A549 (cell line): ENCODE results near the gene DHX34. TPM values are rescaled to one million over a fixed set of nuclear protein-coding genes. Genes with fewer than 3 reads are reported as not detected.

ENCODE experiments used
- ATAC-seq, 2 experiments: fragments of 200-7000 bp in 1 of 2; fragments of >200 bp in 1 of 2; cut with Nextera tagmentation in 1 of 2; cut with Tn5 transposase in 1 of 2; 3 replicates each; pipeline versions ENCODE4 v1.8.0 to v1.9.1; 2018 to 2020; ENCODE audit warnings: mild to moderate bottlenecking in 1 of 2, moderate library complexity in 1 of 2
- CTCF ChIA-PET: fragments of 300-600 bp; sonication (Branson Sonifier 250); formaldehyde crosslinking; extraction: SDS; loops from one replicate; lab custom pipeline; 2021; ENCODE audit warnings: antibody characterized with exemption, inconsistent platforms; lab: Yijun Ruan, JAX
- POLR2A ChIA-PET: fragments of 350-600 bp; formaldehyde crosslinking; extraction: SDS; loops from one replicate; lab custom pipeline; 2021; ENCODE audit warnings: antibody characterized with exemption, inconsistent platforms; lab: Yijun Ruan, JAX
- DNase-seq, 2 experiments: peaks; one replicate each; pipeline versions ENCODE4 v3.0.0 to v3.0.0-alpha.2; 2011 to 2016; ENCODE audit warnings: low read depth in 1 of 2, low spot score in 1 of 2
- FAIRE-seq: peaks from 2 replicates; lab custom pipeline; 2011; peaks lifted over from hg19 to GRCh38; lab: Jason Lieb, UNC
- H3K27ac ChIP-seq, 2 experiments: fragments of >200 bp; sonication (Bioruptor Twin); formaldehyde crosslinking; 3 replicates each; pipeline ENCODE4 v1.5.1; 2016 to 2017
- H3K4me1 ChIP-seq: fragments of >200 bp; sonication (Bioruptor Twin); formaldehyde crosslinking; 3 replicates; pipeline ENCODE4 v1.6.1; 2016
- H3K4me2 ChIP-seq: fragments of >200 bp; sonication (Bioruptor Twin); formaldehyde crosslinking; 3 replicates; pipeline ENCODE4 v1.6.1; 2016
- H3K4me3 ChIP-seq: fragments of >200 bp; sonication (Bioruptor Twin); formaldehyde crosslinking; 3 replicates; pipeline ENCODE4 v1.5.1; 2016
- H3K9me3 ChIP-seq: fragments of >200 bp; sonication (Bioruptor Twin); formaldehyde crosslinking; 3 replicates; pipeline ENCODE4 v1.6.1; 2016
- BCL3 ChIP-seq: fragments of >200 bp; sonication (Bioruptor Twin); formaldehyde crosslinking; IDR thresholded peaks from 3 replicates; pipeline ENCODE4 v1.6.1; 2016
- BHLHE40 ChIP-seq: IDR thresholded peaks from 2 replicates; pipeline ENCODE4 v1.6.1; 2012; ENCODE audit warnings: low read depth, low read length, inconsistent platforms
- CHD4 ChIP-seq: fragments of 200-600 bp; sonication (generic); IDR thresholded peaks from 2 replicates; pipeline ENCODE4 v1.6.1; 2016; ENCODE audit warnings: antibody characterized with exemption, mild to moderate bottlenecking, borderline replicate concordance
- CTCF ChIP-seq: fragments of >200 bp; sonication (Bioruptor Twin); formaldehyde crosslinking; IDR thresholded peaks from 3 replicates; pipeline ENCODE4 v1.5.1; 2016
- FOXS1 ChIP-seq: fragments of 250-450 bp; sonication (Bioruptor Pico); IDR thresholded peaks from 2 replicates; pipeline ENCODE4 v1.5.0; 2020; ENCODE audit warnings: mild to moderate bottlenecking, moderate library complexity
- GATA3 ChIP-seq: IDR thresholded peaks from 2 replicates; pipeline ENCODE4 v1.6.1; 2012; ENCODE audit warnings: borderline replicate concordance
- HES2 ChIP-seq: fragments of >200 bp; sonication (Bioruptor Twin); formaldehyde crosslinking; IDR thresholded peaks from 2 replicates; pipeline ENCODE4 v1.6.1; 2016
- HMGXB4 ChIP-seq: fragments of 250-450 bp; sonication (Bioruptor Pico); IDR thresholded peaks from 2 replicates; pipeline ENCODE4 v1.5.0; 2021; ENCODE audit warnings: mild to moderate bottlenecking, moderate library complexity, borderline replicate concordance
- JUN ChIP-seq, 2 experiments: fragments of >200 bp; sonication (Bioruptor Twin); formaldehyde crosslinking; IDR thresholded peaks; 2 replicates in 1 of 2; 3 replicates in 1 of 2; pipeline ENCODE4 v1.6.1; 2016 to 2017
- MAFK ChIP-seq: fragments of 450-650 bp; IDR thresholded peaks from 2 replicates; pipeline ENCODE4 v1.6.1; 2014; ENCODE audit not compliant: partially characterized antibody
- MAZ ChIP-seq: fragments of 150-350 bp; IDR thresholded peaks from 2 replicates; pipeline ENCODE4 v1.6.1; 2014; ENCODE audit warnings: antibody characterized with exemption, low read depth, low read length, borderline replicate concordance
- RAD21 ChIP-seq, 2 experiments: fragments of >200 bp in 1 of 2; sonication (Bioruptor Twin) in 1 of 2; formaldehyde crosslinking in 1 of 2; IDR thresholded peaks in 1 of 2; conservative IDR thresholded peaks in 1 of 2; 2 replicates in 1 of 2; 3 replicates in 1 of 2; pipeline ENCODE4 v1.6.1; 2012 to 2018; ENCODE audit warnings: inconsistent platforms in 1 of 2
- RARB ChIP-seq: fragments of 250-450 bp; sonication (Bioruptor Pico); IDR thresholded peaks from 2 replicates; pipeline ENCODE4 v1.8.0; 2021; ENCODE audit warnings: mild to moderate bottlenecking, moderate library complexity
- SMC3 ChIP-seq: fragments of >200 bp; sonication (Bioruptor Twin); formaldehyde crosslinking; IDR thresholded peaks from 3 replicates; pipeline ENCODE4 v1.6.1; 2018; ENCODE audit warnings: inconsistent platforms
- WGBS: methylation state at CpG from one replicate; pipeline ENCODE4 v1.1.6; 2017; ENCODE audit errors: missing lambda C conversion rate; 5-methylcytosine and 5-hydroxymethylcytosine counted together
- polyA plus RNA-seq, 4 experiments: library from polyadenylated mRNA; depleted of rRNA in 3 of 4; stranded (reverse); fragments of >200 nt; fragmentation: RNase III in 1 of 4; extraction: RNeasy Plus Mini Kit Qiagen cat#74134 plus additional on column Dnase treatment in 1 of 4; gene quantifications; 2 replicates in 3 of 4; 3 replicates in 1 of 4; pipeline ENCODE4 v1.2.3, GENCODE V29; 2011 to 2017

DHX34 gene
- polyA plus RNA-seq, 2 of the 4 experiments (the other 2 are of a cell fraction), result 12.4 to 24.5 TPM

GRCh38 chr19:47423203-47423882 lies 74.2 kb downstream of the DHX34 start:
- DNase-seq (no peak), FAIRE-seq (no peak), ATAC-seq (no peak)
- ChIA-PET POLR2A (no interaction called here), CTCF (interaction anchor here (2.0 to 28.3 kb wide), 2 partner anchors 127 to 283 kb away, joined by 6 to 901 read pairs; partner anchors contain the start of gene EHD2)
- 32% methylated on average over 19 of the region's 19 CpGs for WGBS
- H3K27ac ChIP-seq, result no peak overlapping the region
- peaks cover 41% of the 10 kb centered on the region for H3K4me1 ChIP-seq
- H3K9me3 ChIP-seq, result no peaks in the 10 kb centered on the region
- H3K4me2 ChIP-seq, result no peak overlapping the region
- H3K4me3 ChIP-seq, result no peak overlapping the region
- TF ChIP-seq FOXS1 (no peak), CHD4 (0 out of 2 replicates have a peak, but pooled peaks have one; percentile 9), RARB (no peak)

- ChIA-PET CTCF (interaction anchor here (0.6 to 28.3 kb wide), 51 partner anchors 8 to 436 kb away, joined by 3 to 901 read pairs (median 4); partner anchors contain the start of genes DHX34, EHD2, INAFM1 and KPTN), POLR2A (interaction anchor here (0.9 to 1.2 kb wide), 4 partner anchors 9 to 153 kb away, joined by 3 to 4 read pairs (median 4); partner anchors contain the start of gene INAFM1)
- Histone ChIP-seq H3K4me1 (peaks cover 20% of the 10 kb centered on the region), H3K4me2 (peak overlapping the region; percentile 99), H3K9me3 (no peaks in the 10 kb centered on the region), H3K27ac (peak overlapping the region in 1 of 2 experiments; percentile 18; a peak in 2 of 6 replicates), H3K4me3 (peak overlapping the region; percentile 42)
- TF ChIP-seq SMC3, result peak; percentile 79
- TF ChIP-seq CTCF, result peak; percentile 86
- TF ChIP-seq RAD21 (conservative IDR thresholded peaks at IDR 0.05 in 1 of 2, IDR thresholded peaks at IDR 0.05 in 1 of 2), result peak; percentile 78 to 85
- no peak for TF ChIP-seq HMGXB4 (CRISPR knock-in tag)
- no peak for TF ChIP-seq GATA3
- TF ChIP-seq MAFK, result no peak
- no peak for TF ChIP-seq JUN (IDR thresholded peaks at IDR 0.05)
- TF ChIP-seq BCL3, result 0 out of 3 replicates have a peak, but pooled peaks have one; percentile 16
- TF ChIP-seq BHLHE40, result no peak
- no peak for TF ChIP-seq HES2
- 0 out of 2 replicates have a peak, but pooled peaks have one; percentile 42 for TF ChIP-seq MAZ
- FAIRE-seq (no peak), ATAC-seq (peak; percentile 70 to 85), DNase-seq (peak; percentile 79 to 93)
- WGBS, result 9% methylated on average over 17 of the region's 17 CpGs
Observed at GRCh38 chr19:47427241-47428176, 78.4 kb downstream of the DHX34 start.
